ENCODE results near the gene BRIP1. TPM values are rescaled to one million over a fixed set of nuclear protein-coding genes. Genes with fewer than 3 reads are reported as not detected.

The BRIP1 gene
- total RNA-seq, 1 donor from 2014 or later: 4.3 TPM

GRCh38 chr17:61641084-61641483 lies 222.2 kb downstream of the BRIP1 start:
- H3K9me3 Mint-ChIP-seq (ENCODE audit: low read depth): peaks cover 10% of the 10 kb centered on the region
- H3K4me1 Mint-ChIP-seq (ENCODE audit: low read depth): peaks cover 5% of the 10 kb centered on the region

GRCh38 chr17:61639818-61640217 lies 223.5 kb downstream of the BRIP1 start:
- Mint-ChIP-seq H3K36me3 (ENCODE audit: low read depth) (peaks cover 2% of the 10 kb centered on the region), H3K4me3 (ENCODE audit: unreplicated experiment) (no peak overlapping the region)
- TF ChIP-seq, protein P1, sequence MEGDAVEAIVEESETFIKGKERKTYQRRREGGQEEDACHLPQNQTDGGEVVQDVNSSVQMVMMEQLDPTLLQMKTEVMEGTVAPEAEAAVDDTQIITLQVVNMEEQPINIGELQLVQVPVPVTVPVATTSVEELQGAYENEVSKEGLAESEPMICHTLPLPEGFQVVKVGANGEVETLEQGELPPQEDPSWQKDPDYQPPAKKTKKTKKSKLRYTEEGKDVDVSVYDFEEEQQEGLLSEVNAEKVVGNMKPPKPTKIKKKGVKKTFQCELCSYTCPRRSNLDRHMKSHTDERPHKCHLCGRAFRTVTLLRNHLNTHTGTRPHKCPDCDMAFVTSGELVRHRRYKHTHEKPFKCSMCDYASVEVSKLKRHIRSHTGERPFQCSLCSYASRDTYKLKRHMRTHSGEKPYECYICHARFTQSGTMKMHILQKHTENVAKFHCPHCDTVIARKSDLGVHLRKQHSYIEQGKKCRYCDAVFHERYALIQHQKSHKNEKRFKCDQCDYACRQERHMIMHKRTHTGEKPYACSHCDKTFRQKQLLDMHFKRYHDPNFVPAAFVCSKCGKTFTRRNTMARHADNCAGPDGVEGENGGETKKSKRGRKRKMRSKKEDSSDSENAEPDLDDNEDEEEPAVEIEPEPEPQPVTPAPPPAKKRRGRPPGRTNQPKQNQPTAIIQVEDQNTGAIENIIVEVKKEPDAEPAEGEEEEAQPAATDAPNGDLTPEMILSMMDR (IDR thresholded peaks at IDR 0.05): no peak

More at GRCh38 chr17:61641084-61641483, 222.2 kb downstream of the BRIP1 start:
- Mint-ChIP-seq H3K27me3 (ENCODE audit: low read depth) (no peaks in the 10 kb centered on the region), H3K27ac (ENCODE audit: unreplicated experiment) (no peak overlapping the region), H3K4me3 (ENCODE audit: unreplicated experiment) (no peak overlapping the region), H3K36me3 (ENCODE audit: low read depth) (no peaks in the 10 kb centered on the region)
- DNase-seq (ENCODE audit: low spot score): no peak
- TF ChIP-seq, protein P1 (IDR thresholded peaks at IDR 0.05): no peak

DNA sequence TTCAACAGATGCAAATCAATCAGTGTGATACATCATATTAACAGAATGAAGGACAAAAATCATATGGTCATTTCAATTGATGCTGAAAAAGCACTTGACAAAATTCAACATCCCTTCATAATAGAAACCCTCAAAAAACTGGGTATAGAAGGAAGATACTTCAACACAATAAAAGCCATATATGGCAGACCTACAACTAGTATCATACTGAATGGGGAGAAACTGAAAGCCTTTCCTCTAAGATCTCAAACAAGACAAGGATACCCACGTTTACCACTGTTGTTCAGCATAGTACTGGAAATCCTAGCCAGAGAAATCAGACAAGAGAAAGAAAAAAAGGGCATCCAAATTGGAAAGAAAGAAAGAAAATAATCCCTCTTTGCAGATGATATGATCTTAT lies 225.2 kb downstream of the BRIP1 start:
- peaks cover 2% of the 10 kb centered on the region for H3K27me3 Mint-ChIP-seq (ENCODE audit: low read depth)

More at GRCh38 chr17:61639818-61640217, 223.5 kb downstream of the BRIP1 start:
- H3K9me3 Mint-ChIP-seq (ENCODE audit: low read depth): peaks cover 20% of the 10 kb centered on the region
- H3K27me3 Mint-ChIP-seq (ENCODE audit: low read depth): no peaks in the 10 kb centered on the region
- H3K4me1 Mint-ChIP-seq (ENCODE audit: low read depth): no peaks in the 10 kb centered on the region
- DNase-seq (ENCODE audit: low spot score): no peak
- H3K27ac Mint-ChIP-seq (ENCODE audit: unreplicated experiment): no peak overlapping the region

DNA sequence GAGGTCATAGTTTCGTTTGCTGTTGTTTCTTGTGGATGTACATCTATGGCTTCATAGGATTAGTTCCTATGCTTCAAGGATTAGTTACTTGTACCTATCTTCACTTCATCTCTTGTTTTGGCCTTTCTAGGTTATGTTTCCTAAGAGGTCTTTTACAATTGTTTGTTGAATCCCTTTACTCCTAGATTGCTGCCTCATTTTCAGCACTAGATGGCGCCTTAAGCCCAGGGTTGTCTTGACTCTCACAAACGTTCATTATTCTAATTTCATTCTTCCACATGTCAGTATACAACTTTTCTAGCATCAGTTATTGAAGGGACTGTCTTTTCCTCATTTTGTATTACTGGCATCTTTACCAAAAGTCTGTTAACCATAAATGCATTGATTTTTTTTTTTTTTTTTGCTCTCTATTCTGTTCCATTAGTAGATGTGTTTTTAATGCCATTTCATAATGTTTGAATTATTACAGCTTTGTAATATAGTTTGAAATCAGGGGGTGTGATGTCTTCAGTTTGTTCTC lies 227.4 kb downstream of the BRIP1 start:
- H3K27ac Mint-ChIP-seq (ENCODE audit: unreplicated experiment): no peak overlapping the region
- peaks cover 24% of the 10 kb centered on the region for H3K9me3 Mint-ChIP-seq (ENCODE audit: low read depth)
- no peak for DNase-seq (ENCODE audit: low spot score)
- H3K4me1 Mint-ChIP-seq (ENCODE audit: low read depth): no peaks in the 10 kb centered on the region
- H3K4me3 Mint-ChIP-seq (ENCODE audit: unreplicated experiment): no peak overlapping the region
- TF ChIP-seq, protein P1 (IDR thresholded peaks at IDR 0.05): peak; percentile 90
- H3K36me3 Mint-ChIP-seq (ENCODE audit: low read depth): peaks cover 5% of the 10 kb centered on the region
- H3K27me3 Mint-ChIP-seq (ENCODE audit: low read depth): peaks cover 2% of the 10 kb centered on the region

More for the DNA sequence above, 225.2 kb downstream of the BRIP1 start:
- no peak overlapping the region for H3K27ac Mint-ChIP-seq (ENCODE audit: unreplicated experiment)
- no peak for DNase-seq (ENCODE audit: low spot score)
- H3K36me3 Mint-ChIP-seq (ENCODE audit: low read depth): peaks cover 2% of the 10 kb centered on the region
- TF ChIP-seq, protein P1 (IDR thresholded peaks at IDR 0.05): no peak
- no peak overlapping the region for H3K4me3 Mint-ChIP-seq (ENCODE audit: unreplicated experiment)
- H3K4me1 Mint-ChIP-seq (ENCODE audit: low read depth): no peaks in the 10 kb centered on the region
- peaks cover 20% of the 10 kb centered on the region for H3K9me3 Mint-ChIP-seq (ENCODE audit: low read depth)

- Mint-ChIP-seq H3K27me3 (ENCODE audit: low read depth) (peaks cover 2% of the 10 kb centered on the region), H3K27ac (ENCODE audit: unreplicated experiment) (no peak overlapping the region), H3K9me3 (ENCODE audit: low read depth) (peaks cover 27% of the 10 kb centered on the region), H3K4me1 (ENCODE audit: low read depth) (no peaks in the 10 kb centered on the region), H3K36me3 (ENCODE audit: low read depth) (peaks cover 5% of the 10 kb centered on the region), H3K4me3 (ENCODE audit: unreplicated experiment) (no peak overlapping the region)
- DNase-seq (ENCODE audit: low spot score): no peak
- TF ChIP-seq, protein P1 (IDR thresholded peaks at IDR 0.05): no peak
Observed at GRCh38 chr17:61634942-61635538, 228.3 kb downstream of the BRIP1 start.
